DOHH2 (cell line): ENCODE results near the gene NCKAP5.

Experiments
- CTCF ChIP-seq: fragments of 200-600 bp; sonication (generic); IDR thresholded peaks from one replicate; pipeline ENCODE4 v1.5.1; 2014; ENCODE audit warnings: antibody characterized with exemption, mild to moderate bottlenecking, low read depth, low read length; ENCODE audit not compliant: poor library complexity, severe bottlenecking
- EZH2phosphoT487 ChIP-seq: fragments of 200-600 bp; sonication (generic); IDR thresholded peaks from 2 replicates; pipeline ENCODE4 v1.6.1; 2017; ENCODE audit warnings: borderline replicate concordance, mild to moderate bottlenecking, antibody characterized with exemption, low read length, moderate library complexity, mixed read lengths

GRCh38 chr2:132971310-132972061, 596.8 kb downstream of the NCKAP5 start:
- TF ChIP-seq CTCF (no peak), EZH2phosphoT487 (no peak)
